Measurements from ENCODE around the gene NBAS.

NBAS gene

GRCh38 chr2:15155959-15156574, 405.1 kb downstream of the NBAS start:
- DNase-seq (ENCODE audit: insufficient read length, low spot score) (no peak), FAIRE-seq (no peak)

- no peak for FAIRE-seq
- no peak for DNase-seq (ENCODE audit: insufficient read length, low spot score)
Measured at GRCh38 chr2:15154297-15154696, 406.8 kb downstream of the NBAS start.

- FAIRE-seq (no peak), DNase-seq (ENCODE audit: insufficient read length, low spot score) (no peak)
Measured at GRCh38 chr2:15152382-15152781, 408.8 kb downstream of the NBAS start.

GRCh38 chr2:15149063-15149462, 412.1 kb downstream of the NBAS start:
- no peak for FAIRE-seq
- no peak for DNase-seq (ENCODE audit: insufficient read length, low spot score)

- no peak for DNase-seq (ENCODE audit: insufficient read length, low spot score)
- FAIRE-seq, result no peak
Measured at GRCh38 chr2:15147591-15147990, 413.5 kb downstream of the NBAS start.

GRCh38 chr2:15146960-15147359, 414.2 kb downstream of the NBAS start:
- FAIRE-seq, result no peak
- no peak for DNase-seq (ENCODE audit: insufficient read length, low spot score)

- FAIRE-seq (no peak), DNase-seq (ENCODE audit: insufficient read length, low spot score) (no peak)
Measured at GRCh38 chr2:15145919-15146318, 415.2 kb downstream of the NBAS start.

GRCh38 chr2:15145046-15145817, 415.9 kb downstream of the NBAS start:
- no peak for FAIRE-seq
- DNase-seq (ENCODE audit: insufficient read length, low spot score), result no peak

- peak; percentile 82 for DNase-seq (ENCODE audit: insufficient read length, low spot score)
- peak; percentile 100 for FAIRE-seq
Measured at GRCh38 chr2:15142069-15142689, 419.0 kb downstream of the NBAS start.

- FAIRE-seq (peak; percentile 65), DNase-seq (ENCODE audit: insufficient read length, low spot score) (no peak)
Measured at GRCh38 chr2:15141211-15141610, 419.9 kb downstream of the NBAS start.

- FAIRE-seq (no peak), DNase-seq (ENCODE audit: insufficient read length, low spot score) (no peak)
Measured at GRCh38 chr2:15136639-15137038, 424.5 kb downstream of the NBAS start.

GRCh38 chr2:15134957-15135356, 426.2 kb downstream of the NBAS start:
- DNase-seq (ENCODE audit: insufficient read length, low spot score), result no peak
- no peak for FAIRE-seq

- FAIRE-seq (no peak), DNase-seq (ENCODE audit: insufficient read length, low spot score) (no peak)
Measured at GRCh38 chr2:15133461-15133860, 427.7 kb downstream of the NBAS start.

GRCh38 chr2:15128846-15129245, 432.3 kb downstream of the NBAS start:
- DNase-seq (ENCODE audit: insufficient read length, low spot score), result no peak
- FAIRE-seq, result no peak

- no peak for FAIRE-seq
- no peak for DNase-seq (ENCODE audit: insufficient read length, low spot score)
Measured at GRCh38 chr2:15127876-15128275, 433.3 kb downstream of the NBAS start.

- FAIRE-seq (no peak), DNase-seq (ENCODE audit: insufficient read length, low spot score) (no peak)
Measured at GRCh38 chr2:15127301-15127700, 433.8 kb downstream of the NBAS start.

GRCh38 chr2:15126373-15126772, 434.8 kb downstream of the NBAS start:
- no peak for DNase-seq (ENCODE audit: insufficient read length, low spot score)
- no peak for FAIRE-seq

- FAIRE-seq, result no peak
- DNase-seq (ENCODE audit: insufficient read length, low spot score), result no peak
Measured at GRCh38 chr2:15122915-15123314, 438.2 kb downstream of the NBAS start.

- DNase-seq (ENCODE audit: insufficient read length, low spot score) (no peak), FAIRE-seq (no peak)
Measured at GRCh38 chr2:15120631-15121030, 440.5 kb downstream of the NBAS start.

- no peak for FAIRE-seq
- DNase-seq (ENCODE audit: insufficient read length, low spot score), result no peak
Measured at GRCh38 chr2:15119722-15120175, 441.4 kb downstream of the NBAS start.

- DNase-seq (ENCODE audit: insufficient read length, low spot score) (no peak), FAIRE-seq (no peak)
Measured at GRCh38 chr2:15117409-15118050, 443.6 kb downstream of the NBAS start.
